EH (cell line): Measurements from ENCODE around the gene DAB2IP.
A peak's percentile ranks its signal among the peaks of the same experiment; 100 is the strongest.
"Not testable (repeated sequence)": the region's sequence is repeated elsewhere in the genome, so short reads cannot be mapped to it uniquely, and the experiment has no call there.

Source experiments
- DNase-seq: peaks from one replicate; pipeline ENCODE4 v3.0.0-alpha.2; 2015; ENCODE audit warnings: low read depth

DAB2IP gene

GRCh38 chr9:121651295-121652020 is at the start of gene DAB2IP:
Gene DAB2IP, plus strand, starts transcription at chr9:121651634. Its CDS starts 142 bp downstream, at chr9:121651776.
- peak; percentile 65 for DNase-seq

- no peak for DNase-seq
Observed at GRCh38 chr9:121603028-121603427, 48.4 kb upstream of the DAB2IP start.

- peak; percentile 42 for DNase-seq
Observed at GRCh38 chr9:121604242-121604641, 47.2 kb upstream of the DAB2IP start.

DNA sequence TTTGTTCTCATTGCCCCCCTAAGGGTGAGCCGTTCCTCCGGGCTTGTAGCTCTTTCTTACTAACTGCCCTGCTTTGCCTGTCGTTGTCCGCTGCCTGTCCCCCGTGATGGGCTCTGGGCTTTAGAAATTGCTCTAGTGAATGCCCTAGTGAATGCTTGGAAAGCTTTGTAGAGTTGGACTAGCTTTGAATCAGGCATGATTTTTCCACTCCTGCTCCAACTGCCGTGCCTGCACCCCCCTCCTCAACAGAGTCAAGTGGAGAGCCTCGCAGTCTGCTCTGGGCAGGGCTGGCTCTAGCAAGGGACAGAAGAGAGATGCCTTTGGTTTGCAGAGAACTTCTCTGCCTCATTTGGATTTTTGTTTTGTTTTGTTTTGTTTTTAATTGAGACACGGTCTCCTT is 46.8 kb upstream of the DAB2IP start:
- DNase-seq = no peak

DNA sequence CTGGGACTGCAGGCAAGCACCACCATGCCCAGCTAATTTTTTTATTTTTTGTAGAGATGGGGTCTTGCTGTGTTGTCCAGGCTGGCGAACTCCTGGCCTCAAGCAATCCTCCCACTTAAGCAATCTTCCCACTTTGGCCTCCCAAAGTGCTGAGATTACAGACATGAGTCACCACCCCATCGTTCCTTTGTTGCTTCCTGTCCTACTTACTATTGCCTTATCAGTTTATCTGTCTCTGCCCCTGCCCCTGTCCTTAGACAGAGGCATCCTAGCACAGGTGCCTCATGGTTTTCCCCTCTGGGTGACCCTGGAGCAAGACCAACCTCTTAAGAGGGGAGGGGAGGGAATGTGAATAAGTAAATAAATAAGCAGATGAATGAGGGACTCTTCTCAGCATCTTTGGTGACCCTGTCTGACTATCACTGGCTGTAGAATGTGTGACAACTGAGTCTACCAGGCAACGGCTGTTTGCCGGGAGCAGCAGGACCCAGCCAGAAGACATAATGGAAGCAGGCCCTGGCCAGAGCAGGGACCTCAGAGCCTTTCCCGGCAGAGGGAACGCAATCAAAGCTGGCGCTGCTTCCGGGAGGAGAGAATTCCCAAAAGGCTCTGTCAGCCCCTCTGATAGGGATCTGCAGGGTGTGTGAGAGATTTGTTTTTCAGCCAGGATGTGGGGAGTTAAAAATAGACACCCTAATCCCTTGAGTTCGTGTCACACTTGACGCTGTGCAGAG is 43.8 kb upstream of the DAB2IP start:
- peak; percentile 83 for DNase-seq

GRCh38 chr9:121608168-121608853 is 43.1 kb upstream of the DAB2IP start:
- no peak for DNase-seq

DNA sequence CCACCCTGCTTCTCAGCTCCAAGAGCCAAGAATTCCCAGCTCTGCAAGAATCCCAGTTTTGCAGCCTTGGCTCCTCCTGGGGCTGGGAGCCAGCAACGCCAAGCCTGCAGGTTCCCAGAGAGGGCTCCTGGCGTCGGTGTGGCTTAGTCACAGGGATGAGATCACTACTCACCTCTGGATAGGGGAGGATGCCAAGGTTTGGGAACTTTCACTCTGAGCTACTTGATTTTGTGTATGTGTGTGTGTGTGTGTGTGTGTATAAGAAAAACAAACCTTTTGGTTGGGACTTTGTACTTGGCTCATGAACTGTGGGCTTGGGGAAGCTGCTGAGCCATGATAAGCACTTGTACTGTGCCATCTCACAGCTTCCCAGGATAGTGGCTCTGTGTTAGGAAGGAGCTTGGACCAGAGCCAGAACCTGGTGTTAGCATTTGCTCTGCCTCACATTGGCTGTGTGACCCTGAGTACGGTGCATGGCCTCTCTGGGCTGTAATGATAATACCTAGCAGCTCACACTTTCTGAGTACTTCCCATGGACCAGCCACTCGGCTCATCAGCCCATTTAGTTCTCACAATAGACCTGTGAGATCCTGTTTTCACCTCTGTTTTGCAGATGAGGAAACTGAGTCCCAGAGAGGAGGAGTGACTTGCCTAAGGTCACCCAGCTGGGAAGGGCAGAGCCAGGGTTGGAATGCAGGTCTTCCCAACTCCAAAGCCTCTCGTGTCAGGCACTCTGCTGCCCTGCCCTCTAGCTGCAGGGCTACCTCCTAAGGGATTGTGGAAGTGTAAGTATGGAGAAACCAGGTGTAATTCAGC is 41.4 kb upstream of the DAB2IP start:
- DNase-seq = peak; percentile 71

DNA sequence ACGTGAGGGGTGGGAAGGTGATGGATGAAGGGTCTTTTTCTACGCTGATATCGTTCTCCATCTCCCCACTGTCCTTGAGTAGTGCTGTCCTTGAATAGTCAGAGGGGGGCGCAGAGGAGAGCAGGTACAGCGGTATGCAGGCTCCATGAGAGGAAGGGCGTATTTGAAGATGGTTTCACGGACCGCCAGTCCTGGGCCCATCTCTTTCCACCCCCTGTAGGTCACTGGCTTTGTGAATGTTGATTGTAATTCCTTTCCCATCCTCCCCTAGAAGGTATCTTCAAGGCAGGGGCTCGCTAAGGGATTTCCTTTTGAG is 40.8 kb upstream of the DAB2IP start:
- no peak for DNase-seq

- no peak for DNase-seq
Observed at GRCh38 chr9:121612511-121612998, 38.9 kb upstream of the DAB2IP start.

DNA sequence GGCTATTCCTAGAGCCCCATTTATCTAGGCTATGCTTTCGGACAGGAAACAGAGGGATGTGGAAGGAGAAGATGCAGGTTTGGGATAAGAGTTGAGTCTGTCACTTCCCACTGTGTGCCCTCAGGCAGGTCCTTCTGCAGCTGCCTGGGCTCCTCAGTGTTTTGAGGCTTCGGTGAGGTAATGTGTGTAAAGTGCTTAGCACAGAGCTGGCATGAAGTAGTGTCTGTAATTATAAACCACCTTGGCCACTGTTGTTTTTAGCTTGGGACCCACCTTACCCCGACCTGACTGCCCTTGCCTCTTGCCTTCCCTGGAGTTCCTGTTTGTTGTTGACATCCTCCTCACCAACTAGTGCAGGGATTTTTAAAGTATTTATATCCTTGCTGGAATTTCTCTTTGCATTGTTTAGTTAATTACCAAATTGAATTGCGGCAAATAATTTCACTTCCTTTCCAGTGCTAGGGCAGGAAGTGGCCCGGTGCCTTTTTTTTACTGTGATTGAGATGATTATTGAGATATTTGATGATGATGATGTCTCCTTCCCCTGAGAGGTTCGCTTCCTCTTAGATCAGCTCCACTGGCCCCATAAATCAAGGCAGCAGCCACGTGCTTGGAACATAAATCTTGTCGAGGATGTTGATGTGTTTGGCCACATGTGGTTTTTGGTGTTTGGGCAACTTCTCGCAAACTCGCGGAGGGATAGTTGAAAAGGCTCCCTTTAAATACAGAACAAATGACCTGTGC is 38.3 kb upstream of the DAB2IP start:
- DNase-seq = peak; percentile 32

DNA sequence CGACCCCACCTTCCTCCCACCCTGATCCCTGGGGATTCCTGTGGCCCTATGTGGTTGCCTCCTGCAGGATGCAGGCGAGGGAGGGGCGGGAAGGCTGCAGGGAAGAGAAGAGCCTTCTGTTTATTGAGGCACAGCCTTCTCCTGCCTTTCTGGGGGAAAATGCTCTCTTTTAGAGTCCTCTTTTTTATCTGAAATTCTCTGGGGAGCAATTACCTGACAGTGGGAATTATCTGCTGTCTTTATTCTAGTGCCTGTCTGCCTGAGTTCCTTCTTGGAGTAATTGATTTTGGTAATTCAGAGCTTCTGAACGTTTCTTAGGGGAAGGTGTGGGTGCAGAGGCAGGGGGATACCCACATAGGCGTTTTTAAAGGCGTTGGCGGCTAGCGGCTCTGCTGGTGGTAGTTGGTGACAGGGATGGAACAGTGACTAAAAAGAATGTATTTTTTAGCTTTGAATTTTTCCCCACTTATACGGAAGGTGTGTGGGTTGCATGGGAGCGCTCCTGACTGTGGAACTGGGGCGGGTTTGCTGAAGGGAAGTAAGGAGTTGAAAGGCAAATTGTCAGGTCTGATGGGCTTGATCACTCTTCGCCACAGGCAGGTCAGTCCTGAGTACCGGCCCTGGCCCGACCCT is 35.2 kb upstream of the DAB2IP start:
- DNase-seq = no peak

DNA sequence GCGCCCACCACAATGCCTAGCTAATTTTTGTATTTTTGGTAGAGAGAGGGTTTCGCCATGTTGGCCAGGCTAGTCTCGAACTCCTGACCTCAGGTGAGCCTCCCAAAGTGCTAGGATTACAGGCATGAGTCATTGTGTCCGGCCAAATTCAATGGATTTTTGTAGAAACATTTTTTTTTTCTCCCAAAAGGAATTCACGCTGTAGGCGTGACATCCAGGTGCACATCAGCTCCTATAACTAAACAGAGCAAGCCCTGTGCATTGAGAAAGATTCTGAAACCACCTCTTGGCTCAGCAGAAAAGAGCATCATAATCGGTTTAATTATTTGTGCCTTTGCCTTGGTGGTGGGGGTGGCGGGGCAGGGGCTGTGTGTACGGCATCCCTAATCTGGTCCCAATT is 32.9 kb upstream of the DAB2IP start:
- DNase-seq = no peak

GRCh38 chr9:121618910-121619309 is 32.5 kb upstream of the DAB2IP start:
- DNase-seq = not testable (repeated sequence)

DNA sequence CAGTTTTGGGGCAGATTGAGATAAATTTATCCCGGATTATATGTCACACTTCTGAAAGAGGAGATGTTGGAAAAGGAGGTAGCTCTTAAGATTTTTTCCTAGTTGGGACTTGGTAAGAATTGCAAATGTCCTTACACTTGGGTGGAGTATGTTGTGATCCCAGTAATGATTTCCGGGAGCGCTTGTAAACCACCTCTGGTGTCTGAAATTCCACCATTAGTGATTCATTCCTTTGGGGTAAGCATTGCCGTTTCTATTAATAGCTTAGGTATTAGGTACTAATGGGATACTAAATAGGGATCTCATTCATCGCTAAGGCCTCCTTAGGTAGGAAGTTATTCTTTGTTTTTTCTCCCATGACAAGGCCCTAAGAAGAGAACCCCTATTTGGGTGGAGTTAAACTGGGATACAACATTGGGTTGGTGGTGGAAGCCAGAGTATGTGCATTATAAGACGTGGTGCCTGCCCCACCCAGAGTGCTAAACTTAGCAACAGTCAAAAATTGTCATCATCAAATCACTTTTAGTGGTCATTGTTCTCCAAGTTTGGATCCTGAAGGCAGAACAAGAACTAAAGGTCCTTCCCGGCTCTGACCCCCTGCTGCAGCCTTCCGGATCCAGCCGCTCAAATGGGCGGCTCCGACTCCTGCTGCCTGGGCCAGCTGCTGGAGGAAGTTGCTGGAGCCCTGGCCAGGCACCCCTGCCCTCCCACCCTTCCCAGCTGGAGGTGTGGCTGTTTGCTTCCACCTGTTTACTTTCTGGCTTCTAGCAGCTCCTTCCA is 31.7 kb upstream of the DAB2IP start:
- DNase-seq = no peak

DNA sequence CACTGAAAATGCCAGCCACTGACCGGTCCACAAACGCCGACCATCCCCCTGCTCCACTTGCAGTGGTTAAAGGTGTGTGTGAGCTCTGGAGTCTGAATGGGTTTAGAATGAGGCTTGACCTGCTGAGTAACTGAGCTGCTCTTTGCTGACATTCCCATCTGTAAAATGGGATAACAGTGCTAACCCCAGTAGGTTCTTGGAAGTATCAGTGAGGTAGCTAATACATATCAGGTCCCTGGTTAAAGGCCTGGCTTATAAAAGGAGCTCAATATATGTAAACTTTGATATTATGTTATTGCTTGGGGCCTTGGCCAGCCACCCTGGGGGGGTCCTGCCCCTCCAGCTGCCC is 31.1 kb upstream of the DAB2IP start:
- no peak for DNase-seq

- DNase-seq = peak; percentile 51
Observed at GRCh38 chr9:121620777-121621449, 30.5 kb upstream of the DAB2IP start.

- DNase-seq = peak; percentile 52
Observed at GRCh38 chr9:121622387-121623203, 28.8 kb upstream of the DAB2IP start.

GRCh38 chr9:121623430-121623829 is 28.0 kb upstream of the DAB2IP start:
- not testable (repeated sequence) for DNase-seq

GRCh38 chr9:121625590-121625989 is 25.8 kb upstream of the DAB2IP start:
- no peak for DNase-seq
